ENCODE results near the gene EIF4E3.

Gene EIF4E3

DNA sequence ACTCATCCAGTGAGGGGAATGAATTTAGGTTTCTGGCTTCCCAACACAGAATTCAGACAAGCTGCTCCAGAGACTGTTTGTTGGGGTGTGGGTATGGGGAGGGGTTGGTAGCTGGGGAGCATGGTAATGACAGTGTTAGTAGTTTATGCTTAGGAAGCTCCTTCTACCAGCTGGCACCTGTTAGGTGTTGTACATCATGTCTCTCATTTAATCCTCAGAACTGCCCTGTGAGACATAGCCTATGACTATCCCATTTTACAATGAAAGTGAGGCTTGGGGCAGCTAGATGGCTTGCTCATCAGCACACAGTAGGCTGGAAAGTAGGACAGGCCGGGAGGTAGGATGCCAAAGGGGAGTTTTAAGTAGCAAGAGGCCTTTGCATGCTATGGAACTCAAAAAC is 2.5 kb downstream of the EIF4E3 start:
- no peak overlapping the region for H3K27ac ChIP-seq (ENCODE audit: low read depth, low read length)
- no peaks in the 10 kb centered on the region for H3K79me2 ChIP-seq (ENCODE audit: control insufficient read depth, insufficient read depth, low read length, unreplicated experiment)
- no peaks in the 10 kb centered on the region for H3K36me3 ChIP-seq (ENCODE audit: insufficient read depth, low read length)
- peaks cover 70% of the 10 kb centered on the region for H3K27me3 ChIP-seq (ENCODE audit: insufficient read depth, low read length)
- H3K4me3 ChIP-seq (ENCODE audit: low read depth, low read length), result no peak overlapping the region
- no peak overlapping the region for H2AFZ ChIP-seq (ENCODE audit: low read length, unreplicated experiment)
- H3K4me1 ChIP-seq (ENCODE audit: control insufficient read depth, insufficient read depth, low read length, unreplicated experiment), result peaks cover 3% of the 10 kb centered on the region

DNA sequence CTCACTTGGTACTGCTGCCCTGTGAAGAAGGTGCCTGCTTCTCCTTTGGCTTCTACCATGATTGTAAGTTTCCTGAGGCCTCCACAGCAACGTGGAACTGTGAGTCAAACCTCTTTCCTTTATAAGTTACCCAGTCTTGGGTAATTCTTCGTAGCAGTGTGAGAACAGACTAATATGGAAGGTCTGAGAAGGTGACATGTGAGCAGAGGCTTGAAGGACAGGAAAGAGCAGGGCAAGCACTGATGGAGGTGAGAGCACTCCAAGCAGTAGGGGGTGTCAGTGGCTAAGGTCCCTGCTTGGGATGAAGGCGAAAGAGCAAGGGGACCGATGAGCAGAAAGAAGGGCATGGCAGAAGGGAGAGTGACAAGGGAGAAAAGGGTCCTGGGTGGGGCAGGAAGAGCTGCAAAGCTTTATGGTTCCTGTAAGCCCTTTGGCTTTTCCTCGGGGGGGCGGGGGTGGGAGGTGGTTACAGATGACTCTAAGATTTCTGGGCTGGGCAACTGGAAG is 3.5 kb downstream of the EIF4E3 start:
- Histone ChIP-seq H3K27me3 (ENCODE audit: insufficient read depth, low read length) (peaks cover 66% of the 10 kb centered on the region), H3K27ac (ENCODE audit: low read depth, low read length) (no peak overlapping the region), H2AFZ (ENCODE audit: low read length, unreplicated experiment) (no peak overlapping the region), H3K4me3 (ENCODE audit: low read depth, low read length) (no peak overlapping the region), H3K4me1 (ENCODE audit: control insufficient read depth, insufficient read depth, low read length, unreplicated experiment) (peaks cover 3% of the 10 kb centered on the region), H3K79me2 (ENCODE audit: control insufficient read depth, insufficient read depth, low read length, unreplicated experiment) (no peaks in the 10 kb centered on the region), H3K36me3 (ENCODE audit: insufficient read depth, low read length) (no peaks in the 10 kb centered on the region)

DNA sequence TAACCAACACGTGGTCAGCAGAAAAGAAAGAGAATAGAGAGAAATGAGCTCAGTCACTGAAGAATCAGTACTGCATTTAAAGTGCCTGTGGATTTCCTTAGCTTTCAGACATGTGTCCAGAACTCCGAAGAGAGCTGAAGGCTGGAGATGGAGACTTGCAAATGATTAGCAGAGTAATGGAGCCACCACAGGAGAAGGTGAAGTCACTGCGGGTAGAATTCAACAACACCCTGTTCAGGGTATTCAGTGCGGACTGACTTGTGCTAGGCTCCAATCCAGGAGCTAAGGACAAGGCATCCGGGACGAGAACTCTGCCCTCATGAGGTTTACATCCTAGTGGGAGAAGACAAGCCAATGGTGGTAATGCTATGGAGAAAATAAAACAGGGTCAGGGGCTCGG is 4.2 kb downstream of the EIF4E3 start:
- H2AFZ ChIP-seq (ENCODE audit: low read length, unreplicated experiment), result no peak overlapping the region
- H3K27me3 ChIP-seq (ENCODE audit: insufficient read depth, low read length), result peaks cover 59% of the 10 kb centered on the region

DNA sequence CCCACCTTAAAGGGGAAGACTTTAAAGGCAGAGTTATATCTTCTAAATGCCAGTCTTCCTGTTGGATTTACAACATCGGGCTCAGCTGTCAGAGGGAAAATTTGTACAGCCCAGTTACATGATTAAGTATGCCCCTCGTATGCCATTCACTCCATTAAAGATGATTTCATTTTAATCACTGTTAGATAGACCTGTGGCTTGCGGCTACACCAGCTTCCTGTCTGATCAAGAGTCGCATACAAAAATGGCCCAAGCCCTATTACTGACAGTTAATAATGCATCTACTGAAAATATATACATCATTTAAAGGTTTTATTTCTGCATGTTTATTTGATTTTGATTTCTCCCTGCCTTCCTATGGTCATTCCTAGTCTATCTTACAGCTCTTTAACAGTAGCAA is 7.1 kb downstream of the EIF4E3 start:
- H3K27me3 ChIP-seq (ENCODE audit: insufficient read depth, low read length), result peaks cover 44% of the 10 kb centered on the region

More for the DNA sequence above, 4.2 kb downstream of the EIF4E3 start:
- H3K4me3 ChIP-seq (ENCODE audit: low read depth, low read length), result no peak overlapping the region
- peaks cover 3% of the 10 kb centered on the region for H3K4me1 ChIP-seq (ENCODE audit: control insufficient read depth, insufficient read depth, low read length, unreplicated experiment)
- no peak overlapping the region for H3K27ac ChIP-seq (ENCODE audit: low read depth, low read length)
- H3K36me3 ChIP-seq (ENCODE audit: insufficient read depth, low read length), result no peaks in the 10 kb centered on the region
- no peaks in the 10 kb centered on the region for H3K79me2 ChIP-seq (ENCODE audit: control insufficient read depth, insufficient read depth, low read length, unreplicated experiment)

GRCh38 chr3:71714595-71714994 is 10.6 kb downstream of the EIF4E3 start:
- no peaks in the 10 kb centered on the region for H3K36me3 ChIP-seq (ENCODE audit: insufficient read depth, low read length)
- H3K27ac ChIP-seq (ENCODE audit: low read depth, low read length), result no peak overlapping the region
- peaks cover 19% of the 10 kb centered on the region for H3K27me3 ChIP-seq (ENCODE audit: insufficient read depth, low read length)
- no peaks in the 10 kb centered on the region for H3K4me1 ChIP-seq (ENCODE audit: control insufficient read depth, insufficient read depth, low read length, unreplicated experiment)
- H3K4me3 ChIP-seq (ENCODE audit: low read depth, low read length), result no peak overlapping the region
- no peak overlapping the region for H2AFZ ChIP-seq (ENCODE audit: low read length, unreplicated experiment)
- H3K79me2 ChIP-seq (ENCODE audit: control insufficient read depth, insufficient read depth, low read length, unreplicated experiment), result no peaks in the 10 kb centered on the region

More for the DNA sequence above, 7.1 kb downstream of the EIF4E3 start:
- Histone ChIP-seq H3K36me3 (ENCODE audit: insufficient read depth, low read length) (no peaks in the 10 kb centered on the region), H3K4me1 (ENCODE audit: control insufficient read depth, insufficient read depth, low read length, unreplicated experiment) (no peaks in the 10 kb centered on the region), H3K4me3 (ENCODE audit: low read depth, low read length) (no peak overlapping the region), H2AFZ (ENCODE audit: low read length, unreplicated experiment) (no peak overlapping the region), H3K27ac (ENCODE audit: low read depth, low read length) (no peak overlapping the region), H3K79me2 (ENCODE audit: control insufficient read depth, insufficient read depth, low read length, unreplicated experiment) (no peaks in the 10 kb centered on the region)

DNA sequence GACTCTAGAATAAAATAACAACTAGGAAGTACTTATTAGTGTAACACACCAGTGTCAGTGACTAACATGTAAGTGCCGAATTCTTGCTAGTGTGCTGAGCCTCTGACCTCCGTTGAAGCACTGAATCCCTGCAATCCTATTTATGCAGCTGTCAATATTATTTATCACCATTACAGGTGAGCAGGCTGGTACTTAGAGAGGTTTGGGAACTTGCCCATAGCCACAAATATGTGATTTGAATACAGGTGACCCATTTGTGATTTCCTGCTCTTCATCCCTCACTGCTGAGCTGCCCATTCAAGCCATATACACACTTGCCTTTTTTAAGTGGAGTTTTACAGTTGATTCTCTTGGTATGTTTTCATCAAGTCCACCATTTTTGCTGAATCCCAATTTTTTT is 12.2 kb downstream of the EIF4E3 start:
- Histone ChIP-seq H3K36me3 (ENCODE audit: insufficient read depth, low read length) (no peaks in the 10 kb centered on the region), H3K27ac (ENCODE audit: low read depth, low read length) (no peak overlapping the region), H3K27me3 (ENCODE audit: insufficient read depth, low read length) (peaks cover 9% of the 10 kb centered on the region; the same call in 1 of the 2 replicates), H2AFZ (ENCODE audit: low read length, unreplicated experiment) (no peak overlapping the region), H3K4me1 (ENCODE audit: control insufficient read depth, insufficient read depth, low read length, unreplicated experiment) (no peaks in the 10 kb centered on the region), H3K79me2 (ENCODE audit: control insufficient read depth, insufficient read depth, low read length, unreplicated experiment) (no peaks in the 10 kb centered on the region), H3K4me3 (ENCODE audit: low read depth, low read length) (no peak overlapping the region)

DNA sequence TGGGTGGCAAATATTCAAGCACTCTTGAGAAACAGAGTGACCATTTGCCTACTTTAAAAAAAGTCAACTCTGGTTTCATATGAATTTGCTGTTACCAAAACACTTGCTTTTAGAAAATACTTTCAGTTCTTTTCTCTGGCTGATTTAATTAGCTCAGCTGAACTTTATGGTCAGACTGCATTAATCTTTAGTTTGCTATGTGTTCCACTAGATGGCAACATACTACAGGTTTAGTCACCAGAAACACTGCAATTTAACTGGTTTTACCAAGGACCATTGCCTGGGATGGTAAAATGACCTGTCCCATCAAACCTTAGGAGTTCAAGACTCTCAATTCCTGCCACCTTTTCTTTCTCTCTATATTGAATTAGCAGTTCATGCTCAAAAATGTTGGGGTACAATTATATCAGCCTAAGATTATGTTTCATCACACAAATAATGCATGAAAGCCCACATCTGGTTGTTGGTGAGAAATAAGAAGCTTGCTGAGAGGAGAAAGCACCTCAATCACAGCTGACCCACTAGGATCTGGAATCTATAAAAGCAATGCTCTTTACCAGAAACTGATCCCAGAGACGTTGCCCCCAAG is 14.2 kb downstream of the EIF4E3 start:
- Histone ChIP-seq H3K27ac (ENCODE audit: low read depth, low read length) (no peak overlapping the region), H3K27me3 (ENCODE audit: insufficient read depth, low read length) (peaks cover 9% of the 10 kb centered on the region; the same call in 1 of the 2 replicates), H3K4me3 (ENCODE audit: low read depth, low read length) (no peak overlapping the region), H3K4me1 (ENCODE audit: control insufficient read depth, insufficient read depth, low read length, unreplicated experiment) (no peaks in the 10 kb centered on the region), H2AFZ (ENCODE audit: low read length, unreplicated experiment) (no peak overlapping the region), H3K79me2 (ENCODE audit: control insufficient read depth, insufficient read depth, low read length, unreplicated experiment) (no peaks in the 10 kb centered on the region), H3K36me3 (ENCODE audit: insufficient read depth, low read length) (no peaks in the 10 kb centered on the region)

DNA sequence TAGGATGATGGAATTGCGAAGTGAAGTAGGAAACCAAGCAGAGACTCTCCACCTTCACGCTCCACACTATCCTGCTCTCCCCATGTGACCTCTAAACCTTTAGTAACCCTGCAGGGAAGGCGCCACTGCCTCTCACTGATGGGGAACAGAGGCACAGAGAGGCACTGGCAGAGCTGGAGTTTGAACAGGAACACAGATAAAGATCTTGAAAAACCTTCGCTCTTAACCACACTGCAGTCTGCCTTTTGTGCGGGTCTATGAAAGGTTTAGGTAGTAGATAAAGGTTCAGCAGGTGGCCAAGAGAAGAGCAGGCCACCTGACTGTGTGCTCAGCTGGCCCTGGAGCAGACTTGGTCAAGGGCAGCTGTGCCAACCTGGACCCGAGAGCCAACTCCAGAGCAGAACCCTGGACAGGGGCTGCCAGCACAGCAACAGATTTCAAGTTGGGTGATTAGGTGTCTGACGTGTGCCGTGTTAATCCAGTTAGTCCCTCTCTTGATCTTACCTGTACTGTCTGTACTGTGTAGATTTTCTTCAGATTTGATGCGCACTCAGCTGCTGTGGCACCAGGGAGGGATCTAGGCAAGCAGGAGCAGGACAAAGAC is 15.2 kb downstream of the EIF4E3 start:
- Histone ChIP-seq H2AFZ (ENCODE audit: low read length, unreplicated experiment) (no peak overlapping the region), H3K36me3 (ENCODE audit: insufficient read depth, low read length) (no peaks in the 10 kb centered on the region), H3K4me3 (ENCODE audit: low read depth, low read length) (no peak overlapping the region), H3K27me3 (ENCODE audit: insufficient read depth, low read length) (peaks cover 4% of the 10 kb centered on the region; the same call in 1 of the 2 replicates), H3K27ac (ENCODE audit: low read depth, low read length) (no peak overlapping the region), H3K79me2 (ENCODE audit: control insufficient read depth, insufficient read depth, low read length, unreplicated experiment) (no peaks in the 10 kb centered on the region), H3K4me1 (ENCODE audit: control insufficient read depth, insufficient read depth, low read length, unreplicated experiment) (no peaks in the 10 kb centered on the region)

DNA sequence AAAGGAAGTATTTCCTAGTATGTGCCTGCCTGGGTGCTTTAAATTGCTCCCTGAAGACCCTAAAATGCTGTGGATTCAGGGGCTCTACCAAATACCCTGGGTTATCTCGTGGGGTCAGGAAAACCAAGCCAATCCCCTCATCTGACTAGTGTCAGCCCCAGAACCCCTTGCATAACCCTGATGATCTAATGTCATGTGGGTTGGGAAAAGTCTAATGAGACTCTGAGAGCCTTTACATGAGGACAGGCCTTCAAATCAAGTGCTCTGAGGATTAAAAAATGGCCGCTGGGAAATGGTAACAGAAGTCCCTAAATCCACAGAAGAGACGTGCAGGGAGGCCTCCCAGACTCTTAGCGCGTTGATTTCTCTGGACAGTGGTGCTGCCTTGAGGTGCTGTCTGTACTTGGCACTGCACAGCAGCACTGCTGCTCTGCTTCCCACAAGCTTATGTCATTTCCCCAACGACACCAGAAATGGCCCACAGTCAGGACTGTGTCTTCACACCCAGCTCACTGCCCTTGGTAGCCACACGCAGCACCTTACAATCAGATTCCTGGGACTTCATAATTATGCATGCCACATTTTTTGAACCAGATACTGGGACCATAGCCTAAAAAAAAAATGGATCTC is 16.6 kb downstream of the EIF4E3 start:
- Histone ChIP-seq H3K36me3 (ENCODE audit: insufficient read depth, low read length) (no peaks in the 10 kb centered on the region), H3K79me2 (ENCODE audit: control insufficient read depth, insufficient read depth, low read length, unreplicated experiment) (no peaks in the 10 kb centered on the region), H3K4me3 (ENCODE audit: low read depth, low read length) (no peak overlapping the region), H3K4me1 (ENCODE audit: control insufficient read depth, insufficient read depth, low read length, unreplicated experiment) (no peaks in the 10 kb centered on the region), H3K27ac (ENCODE audit: low read depth, low read length) (no peak overlapping the region), H2AFZ (ENCODE audit: low read length, unreplicated experiment) (no peak overlapping the region), H3K27me3 (ENCODE audit: insufficient read depth, low read length) (no peaks in the 10 kb centered on the region; the same call in 1 of the 2 replicates)

GRCh38 chr3:71707595-71707994 is 17.6 kb downstream of the EIF4E3 start:
- no peaks in the 10 kb centered on the region for H3K36me3 ChIP-seq (ENCODE audit: insufficient read depth, low read length)
- H3K4me1 ChIP-seq (ENCODE audit: control insufficient read depth, insufficient read depth, low read length, unreplicated experiment), result no peaks in the 10 kb centered on the region
- no peaks in the 10 kb centered on the region; the same call in 1 of the 2 replicates for H3K27me3 ChIP-seq (ENCODE audit: insufficient read depth, low read length)
- H3K27ac ChIP-seq (ENCODE audit: low read depth, low read length), result no peak overlapping the region
- H3K4me3 ChIP-seq (ENCODE audit: low read depth, low read length), result no peak overlapping the region
- H2AFZ ChIP-seq (ENCODE audit: low read length, unreplicated experiment), result no peak overlapping the region
- H3K79me2 ChIP-seq (ENCODE audit: control insufficient read depth, insufficient read depth, low read length, unreplicated experiment), result no peaks in the 10 kb centered on the region

DNA sequence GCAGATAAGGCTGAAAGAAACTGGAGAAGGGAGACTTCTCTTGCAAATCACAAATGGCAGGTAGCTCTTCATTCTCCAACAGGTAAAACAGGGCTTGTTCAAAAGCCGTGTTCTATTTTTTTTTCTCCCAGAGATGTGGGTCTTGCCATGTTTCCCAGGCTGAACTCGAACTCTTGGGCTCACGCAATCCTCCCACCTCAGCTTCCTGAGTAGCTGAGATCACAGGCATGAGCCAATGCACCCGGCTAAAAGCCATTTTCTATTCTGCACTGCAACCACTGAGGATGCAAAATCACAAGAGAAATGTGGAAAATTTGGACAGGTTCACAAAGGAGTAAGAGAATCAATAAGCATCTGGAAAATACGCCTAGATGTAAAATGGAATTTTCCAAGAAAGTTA is 19.5 kb downstream of the EIF4E3 start:
- no peak overlapping the region for H3K27ac ChIP-seq (ENCODE audit: low read depth, low read length)
- no peak overlapping the region for H3K4me3 ChIP-seq (ENCODE audit: low read depth, low read length)
- no peaks in the 10 kb centered on the region for H3K4me1 ChIP-seq (ENCODE audit: control insufficient read depth, insufficient read depth, low read length, unreplicated experiment)
- no peaks in the 10 kb centered on the region; the same call in 1 of the 2 replicates for H3K27me3 ChIP-seq (ENCODE audit: insufficient read depth, low read length)
- H2AFZ ChIP-seq (ENCODE audit: low read length, unreplicated experiment), result no peak overlapping the region
- no peaks in the 10 kb centered on the region for H3K36me3 ChIP-seq (ENCODE audit: insufficient read depth, low read length)
- H3K79me2 ChIP-seq (ENCODE audit: control insufficient read depth, insufficient read depth, low read length, unreplicated experiment), result no peaks in the 10 kb centered on the region
